Measurements from ENCODE around the gene CNIH3. TPM values are rescaled to one million over a fixed set of nuclear protein-coding genes. Genes with fewer than 3 reads are reported as not detected.
"Not testable (repeated sequence)": the region's sequence is repeated elsewhere in the genome, so short reads cannot be mapped to it uniquely, and the experiment has no call there.

Gene CNIH3
- total RNA-seq, 1 donor = 3.9 TPM

- DNase-seq (ENCODE audit: low read depth) = no peak
Observed at GRCh38 chr1:224676551-224676950, 60.4 kb downstream of the CNIH3 start.

GRCh38 chr1:224678168-224678567 lies 62.1 kb downstream of the CNIH3 start:
- no peak for DNase-seq (ENCODE audit: low read depth)
- TF ChIP-seq, protein P1, sequence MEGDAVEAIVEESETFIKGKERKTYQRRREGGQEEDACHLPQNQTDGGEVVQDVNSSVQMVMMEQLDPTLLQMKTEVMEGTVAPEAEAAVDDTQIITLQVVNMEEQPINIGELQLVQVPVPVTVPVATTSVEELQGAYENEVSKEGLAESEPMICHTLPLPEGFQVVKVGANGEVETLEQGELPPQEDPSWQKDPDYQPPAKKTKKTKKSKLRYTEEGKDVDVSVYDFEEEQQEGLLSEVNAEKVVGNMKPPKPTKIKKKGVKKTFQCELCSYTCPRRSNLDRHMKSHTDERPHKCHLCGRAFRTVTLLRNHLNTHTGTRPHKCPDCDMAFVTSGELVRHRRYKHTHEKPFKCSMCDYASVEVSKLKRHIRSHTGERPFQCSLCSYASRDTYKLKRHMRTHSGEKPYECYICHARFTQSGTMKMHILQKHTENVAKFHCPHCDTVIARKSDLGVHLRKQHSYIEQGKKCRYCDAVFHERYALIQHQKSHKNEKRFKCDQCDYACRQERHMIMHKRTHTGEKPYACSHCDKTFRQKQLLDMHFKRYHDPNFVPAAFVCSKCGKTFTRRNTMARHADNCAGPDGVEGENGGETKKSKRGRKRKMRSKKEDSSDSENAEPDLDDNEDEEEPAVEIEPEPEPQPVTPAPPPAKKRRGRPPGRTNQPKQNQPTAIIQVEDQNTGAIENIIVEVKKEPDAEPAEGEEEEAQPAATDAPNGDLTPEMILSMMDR (IDR thresholded peaks at IDR 0.05; ENCODE audit: insufficient read depth, low read depth, low read length) = no peak
- no peak overlapping the region for H3K4me3 ChIP-seq (ENCODE audit: low read depth, low read length)

More at GRCh38 chr1:224676551-224676950, 60.4 kb downstream of the CNIH3 start:
- TF ChIP-seq, protein P1 (IDR thresholded peaks at IDR 0.05; ENCODE audit: insufficient read depth, low read depth, low read length) = no peak
- H3K4me3 ChIP-seq (ENCODE audit: low read depth, low read length) = no peak overlapping the region

- no peak for DNase-seq (ENCODE audit: low read depth)
- no peak overlapping the region for H3K4me3 ChIP-seq (ENCODE audit: low read depth, low read length)
Observed at GRCh38 chr1:224679606-224680005, 63.5 kb downstream of the CNIH3 start.

GRCh38 chr1:224681816-224682215 lies 65.7 kb downstream of the CNIH3 start:
- no peak for DNase-seq (ENCODE audit: low read depth)
- TF ChIP-seq, protein P1 (IDR thresholded peaks at IDR 0.05; ENCODE audit: insufficient read depth, low read depth, low read length) = no peak
- no peak overlapping the region for H3K4me3 ChIP-seq (ENCODE audit: low read depth, low read length)

More at GRCh38 chr1:224679606-224680005, 63.5 kb downstream of the CNIH3 start:
- TF ChIP-seq, protein P1 (IDR thresholded peaks at IDR 0.05; ENCODE audit: insufficient read depth, low read depth, low read length) = no peak

DNA sequence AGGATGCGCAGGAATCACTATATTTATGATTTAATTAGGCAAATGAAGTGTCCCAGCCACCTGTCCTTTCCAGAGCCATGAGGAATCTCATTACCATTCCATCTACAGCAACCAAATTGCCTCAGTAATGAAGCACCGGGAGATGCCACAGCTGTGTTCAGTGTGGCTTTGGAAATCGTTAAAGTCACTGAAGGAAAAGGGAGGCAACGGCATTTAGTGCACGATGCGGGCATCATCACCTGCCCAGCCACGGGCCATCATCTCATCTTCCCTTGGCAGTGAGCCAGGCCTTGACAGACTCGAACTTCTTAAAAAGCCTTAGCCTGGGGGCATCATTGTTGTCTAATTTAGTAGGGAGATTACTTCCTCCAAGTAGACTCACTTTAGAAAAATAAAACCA lies 67.8 kb downstream of the CNIH3 start:
- TF ChIP-seq, protein P1 (IDR thresholded peaks at IDR 0.05; ENCODE audit: insufficient read depth, low read depth, low read length) = no peak
- no peak overlapping the region for H3K4me3 ChIP-seq (ENCODE audit: low read depth, low read length)
- no peak for DNase-seq (ENCODE audit: low read depth)

DNA sequence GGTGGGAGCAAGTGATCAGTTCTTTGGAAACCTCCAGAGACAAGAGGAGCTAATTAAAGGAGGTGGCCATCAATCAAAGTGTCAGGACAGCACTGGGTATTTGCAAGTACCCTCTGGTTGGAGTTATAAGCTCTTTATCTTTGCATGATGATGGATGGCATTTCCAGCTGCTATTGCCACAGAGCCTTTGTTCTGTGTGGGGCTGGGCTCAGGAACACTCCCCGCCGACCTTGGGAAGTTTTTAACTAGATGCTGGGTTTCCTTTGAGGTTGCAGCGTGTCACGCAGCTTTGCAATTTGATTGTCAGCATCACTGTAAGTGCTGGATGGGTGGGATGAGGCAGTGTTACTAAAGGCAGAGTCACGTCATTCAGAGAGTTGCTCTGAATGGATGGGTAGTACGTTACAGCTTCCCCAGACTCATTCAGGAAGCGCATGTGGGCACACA lies 68.9 kb downstream of the CNIH3 start:
- DNase-seq (ENCODE audit: low read depth) = no peak
- H3K4me3 ChIP-seq (ENCODE audit: low read depth, low read length) = no peak overlapping the region
- TF ChIP-seq, protein P1 (IDR thresholded peaks at IDR 0.05; ENCODE audit: insufficient read depth, low read depth, low read length) = no peak

DNA sequence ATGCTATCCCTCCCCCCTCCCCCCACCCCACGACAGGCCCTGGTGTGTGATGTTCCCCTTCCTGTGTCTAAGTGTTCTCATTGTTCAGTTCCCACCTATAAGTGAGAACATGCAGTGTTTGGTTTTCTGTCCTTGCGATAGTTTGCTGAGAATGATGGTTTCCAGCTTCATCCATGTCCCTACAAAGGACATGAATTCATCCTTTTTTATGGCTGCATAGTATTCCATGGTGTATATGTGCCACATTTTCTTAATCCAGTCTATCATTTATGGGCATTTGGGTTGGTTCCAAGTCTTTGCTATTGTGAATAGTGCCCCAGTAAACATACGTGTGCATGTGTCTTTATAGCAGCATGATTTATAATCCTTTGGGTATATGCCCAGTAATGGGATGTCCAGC lies 70.0 kb downstream of the CNIH3 start:
- DNase-seq (ENCODE audit: low read depth); H3K4me3 ChIP-seq (ENCODE audit: low read depth, low read length): not testable (repeated sequence)

Measured in fibroblast of villous mesenchyme (primary cell).